Uterus (tissue), 4 donors: ENCODE data around the gene BSN. TPM values are rescaled to one million over a fixed set of nuclear protein-coding genes. Genes with fewer than 3 reads are reported as not detected.

Experiments used
- DNase-seq, 2 donors: peaks; one replicate each; pipeline ENCODE4 v3.0.0-alpha.2; 2019 to 2020
- H3K27ac ChIP-seq, 2 donors: fragments of 200-600 bp; sonication (generic); 1 replicate in 1 of 2; 2 replicates in 1 of 2; pipeline ENCODE4 v1.5.1; 2016 to 2018
- H3K27me3 ChIP-seq, 2 donors: fragments of 200-600 bp; sonication (generic); one replicate each; pipeline ENCODE4 v1.5.1; 2018 to 2019; ENCODE audit warnings: control low read depth in 1 of 2
- H3K36me3 ChIP-seq, 2 donors: fragments of 200-600 bp; sonication (generic); one replicate each; pipeline ENCODE4 v1.5.1; 2019; ENCODE audit warnings: control low read depth in 1 of 2
- H3K4me1 ChIP-seq, 2 donors: fragments of 200-600 bp; sonication (generic); one replicate each; pipeline ENCODE4 v1.5.1; 2018 to 2019; ENCODE audit warnings: control low read depth in 1 of 2
- H3K4me3 ChIP-seq, 2 donors: fragments of 200-600 bp; sonication (generic); 1 replicate in 1 of 2; 2 replicates in 1 of 2; pipeline ENCODE4 v1.5.1; 2018 to 2019; ENCODE audit warnings: mild to moderate bottlenecking in 1 of 2
- H3K9me3 ChIP-seq, 2 donors: fragments of 200-600 bp; sonication (generic); one replicate each; pipeline ENCODE4 v1.5.1; 2019; ENCODE audit warnings: control low read depth in 1 of 2
- CTCF ChIP-seq, 4 experiments: fragments of 200-600 bp in 2 of 4; fragments of 450-650 bp in 2 of 4; sonication (generic) in 2 of 4; IDR thresholded peaks; one replicate each; pipeline ENCODE4 v1.5.1; 2016 to 2019; ENCODE audit warnings: antibody characterized with exemption in 4 of 4, mild to moderate bottlenecking in 2 of 4, moderate library complexity in 1 of 4
- POLR2A ChIP-seq, 2 donors: fragments of 450-650 bp; IDR thresholded peaks; one replicate each; pipeline ENCODE4 v1.6.1; 2016; ENCODE audit warnings: antibody characterized with exemption in 2 of 2, mild to moderate bottlenecking in 1 of 2, moderate library complexity in 1 of 2
- intact Hi-C: fragments of 100-400 bp; cut with DNase I; formaldehyde crosslinking; loops from one replicate; pipeline ENCODE4 v1.15.1; 2023; ENCODE audit warnings: low total_unique reads
- total RNA-seq, 4 donors: library from RNA; depleted of rRNA in 3 of 4; stranded (reverse); fragments of >200 nt in 3 of 4; gene quantifications; one replicate each; pipeline versions ENCODE4 v1.1.0 to v1.2.4, GENCODE V29; 2014 to 2023
- donor health status: DM: yes; HTN: yes; CAD: no.

BSN gene
- total RNA-seq, 4 donors from 2014 or later, result 0.29 to 0.95 (median 0.60) TPM

- TF ChIP-seq POLR2A (IDR thresholded peaks at IDR 0.05), result no peak
- TF ChIP-seq CTCF (IDR thresholded peaks at IDR 0.05), result no peak
- H3K4me1 ChIP-seq, result no peaks in the 10 kb centered on the region
- H3K27me3 ChIP-seq, result no peaks in the 10 kb centered on the region
- no peaks in the 10 kb centered on the region for H3K9me3 ChIP-seq
- no peaks in the 10 kb centered on the region for H3K36me3 ChIP-seq
- H3K4me3 ChIP-seq, result no peak overlapping the region
- intact Hi-C loops, result no loop called here
- DNase-seq, result no peak
- no peak overlapping the region for H3K27ac ChIP-seq
Measured at GRCh38 chr3:49512781-49513355, 41.4 kb upstream of the BSN start.

DNA sequence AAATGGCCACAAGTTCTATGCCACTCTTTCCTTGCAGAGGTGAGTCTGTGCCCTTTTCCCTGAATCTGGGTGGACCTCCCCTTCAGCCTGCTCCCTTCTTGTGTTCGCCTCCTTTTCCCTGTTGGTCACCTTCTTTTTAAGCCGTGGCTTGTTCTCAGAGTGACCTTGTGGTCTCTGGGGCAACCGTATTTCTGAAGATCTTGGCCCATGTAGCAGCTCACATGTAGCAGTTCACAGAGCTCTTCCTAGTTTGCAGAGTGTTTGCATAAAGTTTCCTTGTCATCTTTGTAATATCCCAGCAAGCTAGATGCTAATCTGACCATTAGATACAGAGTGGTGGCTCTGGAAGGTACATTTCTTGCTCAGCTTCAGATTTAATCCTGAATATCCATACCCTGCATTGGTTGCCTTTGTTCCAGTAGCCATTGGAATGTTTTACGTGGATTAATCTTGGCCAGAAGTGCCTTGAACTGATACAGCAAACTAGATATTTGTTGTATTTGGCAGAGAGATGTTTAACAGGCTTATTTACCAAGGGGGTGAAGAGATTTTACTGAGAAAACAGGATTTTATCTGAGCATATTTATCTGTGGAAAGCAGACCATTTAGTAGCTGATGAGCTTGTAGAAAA is 40.7 kb upstream of the BSN start:
- no peaks in the 10 kb centered on the region for H3K4me1 ChIP-seq
- H3K27ac ChIP-seq, result no peak overlapping the region
- intact Hi-C loops, result no loop called here
- no peak overlapping the region for H3K4me3 ChIP-seq
- H3K36me3 ChIP-seq, result no peaks in the 10 kb centered on the region
- TF ChIP-seq CTCF (IDR thresholded peaks at IDR 0.05), result no peak
- no peak for TF ChIP-seq POLR2A (IDR thresholded peaks at IDR 0.05)
- no peaks in the 10 kb centered on the region for H3K27me3 ChIP-seq
- H3K9me3 ChIP-seq, result no peaks in the 10 kb centered on the region
- DNase-seq, result no peak

DNA sequence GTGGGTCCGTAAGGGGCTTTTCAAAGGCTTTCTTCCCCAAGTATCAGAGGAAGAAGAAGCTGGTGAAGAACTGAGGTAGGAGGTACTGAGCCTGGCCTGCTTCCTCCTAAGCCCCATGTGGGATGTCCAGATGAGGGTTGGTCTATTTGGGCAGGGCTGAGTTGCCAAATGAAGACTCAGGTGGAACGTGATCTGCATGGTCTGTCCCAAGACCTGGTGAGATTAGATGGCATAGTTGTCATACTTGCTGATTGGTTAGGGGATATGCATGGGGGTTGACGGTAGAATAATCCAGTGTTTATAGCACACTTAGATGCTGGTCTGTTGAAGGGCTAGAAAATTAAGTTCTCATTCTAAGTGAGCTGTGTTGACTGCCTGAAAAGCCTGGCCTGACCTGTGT is 36.3 kb upstream of the BSN start:
- no peak for TF ChIP-seq POLR2A (IDR thresholded peaks at IDR 0.05)
- TF ChIP-seq CTCF (IDR thresholded peaks at IDR 0.05), result no peak
- H3K27me3 ChIP-seq, result no peaks in the 10 kb centered on the region
- H3K9me3 ChIP-seq, result no peaks in the 10 kb centered on the region
- intact Hi-C loops, result no loop called here
- H3K4me1 ChIP-seq, result no peaks in the 10 kb centered on the region
- H3K4me3 ChIP-seq, result no peak overlapping the region
- no peak for DNase-seq
- no peak overlapping the region for H3K27ac ChIP-seq
- H3K36me3 ChIP-seq, result no peaks in the 10 kb centered on the region

DNA sequence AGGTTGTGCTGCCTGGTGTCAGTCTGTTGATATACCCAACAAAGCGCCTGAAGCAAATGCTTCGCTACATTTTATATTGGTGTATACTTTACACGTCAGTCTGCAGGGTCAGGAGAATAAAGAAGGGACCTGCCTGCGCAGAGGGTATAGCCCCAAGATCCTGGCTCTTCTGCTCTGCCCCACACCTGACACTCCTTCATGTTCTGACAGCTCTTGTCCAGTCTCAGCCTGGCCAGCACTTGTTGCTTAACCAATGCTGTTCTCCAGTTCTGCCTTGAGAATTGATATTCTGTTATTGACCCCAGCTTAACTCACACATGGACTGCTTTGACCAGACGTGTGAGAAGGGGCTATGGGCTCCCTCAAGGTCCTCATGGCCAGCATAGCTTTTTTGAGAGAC is 35.8 kb upstream of the BSN start:
- H3K27ac ChIP-seq, result no peak overlapping the region
- H3K36me3 ChIP-seq, result no peaks in the 10 kb centered on the region
- H3K27me3 ChIP-seq, result no peaks in the 10 kb centered on the region
- H3K9me3 ChIP-seq, result no peaks in the 10 kb centered on the region
- TF ChIP-seq CTCF (IDR thresholded peaks at IDR 0.05) (no peak), POLR2A (IDR thresholded peaks at IDR 0.05) (no peak)
- intact Hi-C loops, result no loop called here
- no peak for DNase-seq
- no peak overlapping the region for H3K4me3 ChIP-seq
- no peaks in the 10 kb centered on the region for H3K4me1 ChIP-seq

GRCh38 chr3:49519296-49519695 is 35.0 kb upstream of the BSN start:
- intact Hi-C loops, result no loop called here
- no peak for DNase-seq
- no peak overlapping the region for H3K27ac ChIP-seq
- H3K36me3 ChIP-seq, result no peaks in the 10 kb centered on the region
- H3K4me1 ChIP-seq, result no peaks in the 10 kb centered on the region
- H3K27me3 ChIP-seq, result no peaks in the 10 kb centered on the region
- no peaks in the 10 kb centered on the region for H3K9me3 ChIP-seq
- no peak overlapping the region for H3K4me3 ChIP-seq
- TF ChIP-seq CTCF (IDR thresholded peaks at IDR 0.05), result no peak
- no peak for TF ChIP-seq POLR2A (IDR thresholded peaks at IDR 0.05)
